Caki2 (cell line): ENCODE results near the gene SCAF8. TPM values are rescaled to one million over a fixed set of nuclear protein-coding genes. Genes with fewer than 3 reads are reported as not detected.
"Not testable (repeated sequence)": the region's sequence is repeated elsewhere in the genome, so short reads cannot be mapped to it uniquely, and the experiment has no call there.

Experiments
- DNase-seq: peaks from one replicate; pipeline ENCODE4 v3.0.0-alpha.2; 2015; ENCODE audit warnings: low read depth
- in situ Hi-C: cut with HindIII; loops from 2 replicates; pipeline ENCODE4 v1.10.0; 2016; ENCODE audit warnings: low sequenced_read_pairs, low pct_unique_long_range_greater_than_20kb, mixed read lengths
- total RNA-seq: library from RNA; depleted of rRNA; stranded (reverse); fragments of >200 nt; shearing (Covaris generic); gene quantifications from 2 replicates; pipeline ENCODE4 v1.2.3, GENCODE V29; 2014; ENCODE audit warnings: low replicate concordance

SCAF8 gene
- total RNA-seq, 1 experiment from 2014 or later, result 10.2 TPM

GRCh38 chr6:154731296-154732218, 1.7 kb upstream of the SCAF8 start:
- in situ Hi-C loops, result no loop called here
- peak; percentile 8 for DNase-seq

GRCh38 chr6:154732538-154733182, 556 bp upstream of the SCAF8 start:
- no peak for DNase-seq
- in situ Hi-C loops, result no loop called here

GRCh38 chr6:154733626-154734382, 588 bp downstream of the SCAF8 start:
- in situ Hi-C loops, result no loop called here
- DNase-seq, result peak; percentile 91

GRCh38 chr6:154736618-154737259, 3.5 kb downstream of the SCAF8 start:
- in situ Hi-C loops, result no loop called here
- no peak for DNase-seq

- in situ Hi-C loops, result no loop called here
- no peak for DNase-seq
Observed at GRCh38 chr6:154737424-154737823, 4.2 kb downstream of the SCAF8 start.

GRCh38 chr6:154738551-154738961, 5.3 kb downstream of the SCAF8 start:
- in situ Hi-C loops, result no loop called here

GRCh38 chr6:154740658-154741057, 7.4 kb downstream of the SCAF8 start:
- DNase-seq, result no peak
- in situ Hi-C loops, result no loop called here

More at GRCh38 chr6:154738551-154738961, 5.3 kb downstream of the SCAF8 start:
- DNase-seq, result no peak

GRCh38 chr6:154742891-154743290, 9.7 kb downstream of the SCAF8 start:
- in situ Hi-C loops, result no loop called here
- no peak for DNase-seq

- in situ Hi-C loops, DNase-seq: not testable (repeated sequence)
Observed at GRCh38 chr6:154744029-154744745, 11.0 kb downstream of the SCAF8 start.

- DNase-seq, result no peak
- in situ Hi-C loops, result no loop called here
Observed at GRCh38 chr6:154745243-154745642, 12.0 kb downstream of the SCAF8 start.

GRCh38 chr6:154749341-154749740, 16.1 kb downstream of the SCAF8 start:
- in situ Hi-C loops, result no loop called here
- no peak for DNase-seq

GRCh38 chr6:154751011-154751800, 18.0 kb downstream of the SCAF8 start:
- DNase-seq, result no peak
- in situ Hi-C loops, result no loop called here

GRCh38 chr6:154752022-154752421, 18.8 kb downstream of the SCAF8 start:
- no peak for DNase-seq
- in situ Hi-C loops, result no loop called here

GRCh38 chr6:154754152-154754551, 20.9 kb downstream of the SCAF8 start:
- DNase-seq, result peak; percentile 51
- in situ Hi-C loops, result no loop called here

- DNase-seq, result no peak
- in situ Hi-C loops, result no loop called here
Observed at GRCh38 chr6:154757352-154758050, 24.3 kb downstream of the SCAF8 start.

- no peak for DNase-seq
- in situ Hi-C loops, result no loop called here
Observed at GRCh38 chr6:154758125-154758524, 24.9 kb downstream of the SCAF8 start.
